ENCODE data around the gene ARTN. TPM values are rescaled to one million over a fixed set of nuclear protein-coding genes. Genes with fewer than 3 reads are reported as not detected.

Gene ARTN
- polyA plus RNA-seq, 3 donors: 0.15 TPM; not detected in 2

DNA sequence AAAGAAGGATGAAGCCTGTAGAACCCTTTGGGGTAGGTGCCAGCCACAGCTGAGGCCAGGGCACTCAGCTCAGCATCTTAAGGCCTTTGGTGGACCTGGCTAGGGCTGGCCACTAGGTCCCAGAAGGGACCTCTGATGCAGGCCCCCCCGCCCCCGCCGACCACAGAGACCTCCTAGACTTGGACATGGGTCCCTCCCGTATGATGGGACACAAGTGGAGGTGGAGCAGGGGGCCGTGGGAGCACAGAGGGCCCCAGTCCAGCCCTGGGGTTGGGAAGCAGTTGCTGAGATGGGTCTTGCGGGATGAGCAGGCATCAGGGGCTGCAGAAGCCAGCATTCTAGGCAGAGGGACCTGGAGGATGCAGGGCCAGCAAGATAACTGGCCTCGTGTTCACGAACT, 48.6 kb downstream of the ARTN start:
- no peak for DNase-seq
- H3K27ac Mint-ChIP-seq: peak overlapping the region in 3 of 7 donors; percentile 9 to 83 (median 16)

DNA sequence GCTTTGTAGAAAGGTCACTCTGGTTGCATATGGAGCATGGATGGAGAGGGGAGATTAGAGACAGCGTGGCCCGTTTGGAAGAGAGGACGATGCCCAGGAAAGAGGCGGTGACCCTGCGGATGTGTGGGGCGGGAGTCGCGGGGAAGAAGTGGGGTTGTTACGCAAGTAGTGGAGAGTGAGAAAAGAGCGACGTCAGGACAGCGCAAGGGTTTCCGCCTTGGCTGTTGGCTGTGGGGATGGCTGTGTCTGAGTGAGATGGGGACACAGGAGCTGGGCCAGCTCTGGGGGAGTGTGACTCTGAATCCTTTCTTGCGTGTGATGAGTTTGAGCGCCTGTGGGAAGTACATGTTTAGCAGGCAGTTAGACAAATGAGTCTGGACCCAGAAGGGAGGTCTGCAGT, 49.2 kb downstream of the ARTN start:
- H3K4me3 ChIP-seq (replicated peaks in 1 of 3; ENCODE audit: low read depth in 2 of 3, low read length in 3 of 3): no peak overlapping the region
- H3K27ac Mint-ChIP-seq: peak overlapping the region in 5 of 7 donors; percentile 9 to 89 (median 78)
- H3K36me3 ChIP-seq (replicated peaks in 1 of 2; ENCODE audit: control insufficient read depth in 1 of 2, insufficient read depth in 2 of 2, low read length in 2 of 2): peaks cover 0 to 6% of the 10 kb centered on the region in 2 donors
- H3K36me3 Mint-ChIP-seq: peaks cover 10 to 14% of the 10 kb centered on the region in 2 donors
- DNase-seq: peak; percentile 70 to 79 (median 76)
- H3K4me2 ChIP-seq (replicated peaks; ENCODE audit: extremely low read depth, low read length, poor library complexity, severe bottlenecking): peak overlapping the region; percentile 41
- peaks cover 40% of the 10 kb centered on the region for H3K4me1 Mint-ChIP-seq
- no peaks in the 10 kb centered on the region for H3K27me3 ChIP-seq (ENCODE audit: control insufficient read depth in 2 of 2, insufficient read depth in 2 of 2, low read length in 2 of 2)
- no peak overlapping the region for H3K27ac ChIP-seq (ENCODE audit: low read depth in 1 of 2, low read length in 2 of 2)
- no peak overlapping the region for H3K9ac ChIP-seq (ENCODE audit: insufficient read depth, low read length, poor library complexity, severe bottlenecking)
- H3K4me1 ChIP-seq (ENCODE audit: control insufficient read depth in 1 of 2, insufficient read depth in 2 of 2, low read length in 2 of 2): peaks cover 26 to 41% of the 10 kb centered on the region in 2 donors
- peaks cover 1 to 6% (median 4%) of the 10 kb centered on the region in 3 donors for H3K27me3 Mint-ChIP-seq (ENCODE audit: low read depth in 3 of 3)
- H3K9me3 Mint-ChIP-seq: peaks cover 0 to 2% (median 0%) of the 10 kb centered on the region in 7 donors
- WGBS (ENCODE audit: insufficient coverage): 25% methylated on average over 15 of the region's 15 CpGs
- H2AFZ ChIP-seq (ENCODE audit: insufficient read depth, low read depth, low read length, poor library complexity, severe bottlenecking): peak overlapping the region; percentile 52
- H3K9me3 ChIP-seq (replicated peaks in 1 of 2; ENCODE audit: control insufficient read depth in 1 of 2, insufficient read depth in 1 of 2, low read length in 2 of 2): no peaks in the 10 kb centered on the region
- H3K4me3 Mint-ChIP-seq: peak overlapping the region; percentile 11 to 57
- intact Hi-C loops (cut with micrococcal nuclease): no loop called here
- TF ChIP-seq, protein P1, sequence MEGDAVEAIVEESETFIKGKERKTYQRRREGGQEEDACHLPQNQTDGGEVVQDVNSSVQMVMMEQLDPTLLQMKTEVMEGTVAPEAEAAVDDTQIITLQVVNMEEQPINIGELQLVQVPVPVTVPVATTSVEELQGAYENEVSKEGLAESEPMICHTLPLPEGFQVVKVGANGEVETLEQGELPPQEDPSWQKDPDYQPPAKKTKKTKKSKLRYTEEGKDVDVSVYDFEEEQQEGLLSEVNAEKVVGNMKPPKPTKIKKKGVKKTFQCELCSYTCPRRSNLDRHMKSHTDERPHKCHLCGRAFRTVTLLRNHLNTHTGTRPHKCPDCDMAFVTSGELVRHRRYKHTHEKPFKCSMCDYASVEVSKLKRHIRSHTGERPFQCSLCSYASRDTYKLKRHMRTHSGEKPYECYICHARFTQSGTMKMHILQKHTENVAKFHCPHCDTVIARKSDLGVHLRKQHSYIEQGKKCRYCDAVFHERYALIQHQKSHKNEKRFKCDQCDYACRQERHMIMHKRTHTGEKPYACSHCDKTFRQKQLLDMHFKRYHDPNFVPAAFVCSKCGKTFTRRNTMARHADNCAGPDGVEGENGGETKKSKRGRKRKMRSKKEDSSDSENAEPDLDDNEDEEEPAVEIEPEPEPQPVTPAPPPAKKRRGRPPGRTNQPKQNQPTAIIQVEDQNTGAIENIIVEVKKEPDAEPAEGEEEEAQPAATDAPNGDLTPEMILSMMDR (IDR thresholded peaks at IDR 0.05): no peak
- H3K79me2 ChIP-seq (ENCODE audit: insufficient read depth, low read length): peaks cover 5% of the 10 kb centered on the region
- peaks cover 15% of the 10 kb centered on the region for H4K20me1 ChIP-seq (ENCODE audit: insufficient read depth, low read length)

More for the DNA sequence above, 48.6 kb downstream of the ARTN start:
- Histone ChIP-seq H3K79me2 (ENCODE audit: insufficient read depth, low read length) (peaks cover 10% of the 10 kb centered on the region), H2AFZ (ENCODE audit: insufficient read depth, low read depth, low read length, poor library complexity, severe bottlenecking) (no peak overlapping the region), H3K27me3 (ENCODE audit: control insufficient read depth in 2 of 2, insufficient read depth in 2 of 2, low read length in 2 of 2) (no peaks in the 10 kb centered on the region), H3K4me2 (replicated peaks; ENCODE audit: extremely low read depth, low read length, poor library complexity, severe bottlenecking) (no peak overlapping the region), H3K27ac (ENCODE audit: low read depth in 1 of 2, low read length in 2 of 2) (no peak overlapping the region), H4K20me1 (ENCODE audit: insufficient read depth, low read length) (peaks cover 21% of the 10 kb centered on the region), H3K4me1 (ENCODE audit: control insufficient read depth in 1 of 2, insufficient read depth in 2 of 2, low read length in 2 of 2) (peaks cover 31 to 47% of the 10 kb centered on the region in 2 donors), H3K9ac (ENCODE audit: insufficient read depth, low read length, poor library complexity, severe bottlenecking) (no peak overlapping the region), H3K9me3 (replicated peaks in 1 of 2; ENCODE audit: control insufficient read depth in 1 of 2, insufficient read depth in 1 of 2, low read length in 2 of 2) (no peaks in the 10 kb centered on the region), H3K36me3 (replicated peaks in 1 of 2; ENCODE audit: control insufficient read depth in 1 of 2, insufficient read depth in 2 of 2, low read length in 2 of 2) (peaks cover 6 to 11% of the 10 kb centered on the region in 2 donors), H3K4me3 (replicated peaks in 1 of 3; ENCODE audit: low read depth in 2 of 3, low read length in 3 of 3) (no peak overlapping the region)
- TF ChIP-seq, protein P1 (IDR thresholded peaks at IDR 0.05): no peak
- H3K36me3 Mint-ChIP-seq: peaks cover 16 to 20% of the 10 kb centered on the region in 2 donors
- 88% methylated on average over 8 of the region's 8 CpGs for WGBS (ENCODE audit: insufficient coverage)
- H3K4me1 Mint-ChIP-seq: peaks cover 46% of the 10 kb centered on the region
- H3K4me3 Mint-ChIP-seq: peak overlapping the region in 1 of 2 donors; percentile 11
- peaks cover 0 to 2% (median 0%) of the 10 kb centered on the region in 7 donors for H3K9me3 Mint-ChIP-seq
- peaks cover 1 to 6% (median 4%) of the 10 kb centered on the region in 3 donors for H3K27me3 Mint-ChIP-seq (ENCODE audit: low read depth in 3 of 3)
- intact Hi-C loops (cut with micrococcal nuclease): no loop called here

Measured in CD14-positive monocyte (primary cell).